Epithelial cell of proximal tubule (primary cell): ENCODE results near the gene SEC16B. TPM values are rescaled to one million over a fixed set of nuclear protein-coding genes. Genes with fewer than 3 reads are reported as not detected.

ENCODE experiments used
- DNase-seq: peaks from one replicate; pipeline ENCODE4 v3.0.0-alpha.2; 2011; ENCODE audit warnings: low read depth
- H3K4me3 ChIP-seq: 2 replicates; pipeline ENCODE4 v1.5.1; 2011; ENCODE audit warnings: low read depth, mild to moderate bottlenecking, low read length
- total RNA-seq: library from RNA; depleted of rRNA; stranded (reverse); fragments of >200 nt; gene quantifications from 2 replicates; pipeline ENCODE4 v1.2.3, GENCODE V29; 2015
- TF ChIP-seq, protein P1 (sequence below): conservative IDR thresholded peaks from 2 replicates; pipeline ENCODE4 v1.5.1; 2012; ENCODE audit warnings: low read depth, mild to moderate bottlenecking, low read length

The SEC16B gene
- total RNA-seq, 1 donor from 2014 or later, result 0.17 TPM

DNA sequence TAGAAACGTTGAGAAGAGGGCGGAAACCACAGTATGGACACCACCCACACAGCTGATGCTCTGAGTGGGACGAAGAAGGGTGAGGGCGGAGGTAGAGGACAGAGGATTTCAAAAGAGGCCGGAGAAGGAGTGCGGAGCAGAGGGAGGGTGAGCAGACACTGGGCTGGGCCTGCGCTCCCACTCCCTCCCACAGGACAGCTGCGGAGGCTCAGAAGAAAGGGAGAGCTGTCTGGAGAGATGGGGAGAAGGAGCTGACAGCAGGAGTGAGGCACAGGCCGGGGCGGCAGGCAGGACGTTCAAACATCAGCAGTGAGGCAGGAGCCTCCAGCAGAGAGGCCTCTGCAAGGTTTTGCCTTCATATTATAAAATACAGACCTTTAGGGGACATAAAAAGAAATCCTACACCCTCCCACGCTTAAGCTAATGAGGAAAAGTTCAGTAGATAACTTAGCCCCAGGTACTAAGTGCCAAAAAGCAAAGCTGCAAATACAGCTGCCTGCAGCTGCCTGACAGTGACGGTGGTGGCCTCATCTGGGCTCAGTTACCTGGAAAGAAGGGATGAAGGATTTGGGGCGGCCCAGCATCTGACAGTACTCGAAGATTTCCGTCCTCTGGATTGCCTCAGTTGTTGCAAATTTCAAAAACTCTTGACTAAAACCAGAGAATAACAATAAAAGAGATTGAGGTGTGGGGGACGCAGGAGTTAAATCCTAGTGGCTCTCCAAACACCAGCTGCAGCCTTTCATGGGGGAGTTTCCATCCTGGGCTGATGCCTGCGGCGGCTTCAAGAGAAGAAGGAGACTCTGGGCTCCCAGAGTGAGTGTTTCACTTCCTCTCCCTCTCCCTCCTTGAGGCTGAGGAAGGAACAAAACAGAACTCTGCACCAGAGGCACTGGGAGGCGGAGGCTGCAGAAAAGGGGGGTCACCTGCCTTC, 25.6 kb downstream of the SEC16B start:
- TF ChIP-seq, protein P1, sequence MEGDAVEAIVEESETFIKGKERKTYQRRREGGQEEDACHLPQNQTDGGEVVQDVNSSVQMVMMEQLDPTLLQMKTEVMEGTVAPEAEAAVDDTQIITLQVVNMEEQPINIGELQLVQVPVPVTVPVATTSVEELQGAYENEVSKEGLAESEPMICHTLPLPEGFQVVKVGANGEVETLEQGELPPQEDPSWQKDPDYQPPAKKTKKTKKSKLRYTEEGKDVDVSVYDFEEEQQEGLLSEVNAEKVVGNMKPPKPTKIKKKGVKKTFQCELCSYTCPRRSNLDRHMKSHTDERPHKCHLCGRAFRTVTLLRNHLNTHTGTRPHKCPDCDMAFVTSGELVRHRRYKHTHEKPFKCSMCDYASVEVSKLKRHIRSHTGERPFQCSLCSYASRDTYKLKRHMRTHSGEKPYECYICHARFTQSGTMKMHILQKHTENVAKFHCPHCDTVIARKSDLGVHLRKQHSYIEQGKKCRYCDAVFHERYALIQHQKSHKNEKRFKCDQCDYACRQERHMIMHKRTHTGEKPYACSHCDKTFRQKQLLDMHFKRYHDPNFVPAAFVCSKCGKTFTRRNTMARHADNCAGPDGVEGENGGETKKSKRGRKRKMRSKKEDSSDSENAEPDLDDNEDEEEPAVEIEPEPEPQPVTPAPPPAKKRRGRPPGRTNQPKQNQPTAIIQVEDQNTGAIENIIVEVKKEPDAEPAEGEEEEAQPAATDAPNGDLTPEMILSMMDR, result no peak
- DNase-seq, result no peak
- no peak overlapping the region for H3K4me3 ChIP-seq

DNA sequence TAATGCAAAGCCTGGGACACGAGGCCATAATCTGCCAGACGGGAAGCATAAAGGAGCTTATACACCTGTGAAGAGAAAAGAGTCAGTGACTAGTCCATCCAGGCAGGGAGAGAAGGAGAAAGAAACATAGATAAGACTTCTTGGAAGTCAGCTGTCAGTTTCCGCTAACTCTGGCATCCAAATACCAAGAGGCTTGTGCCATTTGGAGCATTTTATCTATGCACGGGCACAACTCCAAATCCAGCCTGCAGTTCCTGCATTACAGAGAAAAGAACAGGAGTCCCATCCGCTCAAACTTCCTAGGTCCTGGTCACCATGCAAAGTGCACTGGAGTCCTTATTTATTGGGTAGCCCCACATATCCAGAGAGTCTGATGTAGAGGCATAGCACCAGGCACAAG, 27.9 kb downstream of the SEC16B start:
- TF ChIP-seq, protein P1, result no peak
- no peak for DNase-seq
- no peak overlapping the region for H3K4me3 ChIP-seq

DNA sequence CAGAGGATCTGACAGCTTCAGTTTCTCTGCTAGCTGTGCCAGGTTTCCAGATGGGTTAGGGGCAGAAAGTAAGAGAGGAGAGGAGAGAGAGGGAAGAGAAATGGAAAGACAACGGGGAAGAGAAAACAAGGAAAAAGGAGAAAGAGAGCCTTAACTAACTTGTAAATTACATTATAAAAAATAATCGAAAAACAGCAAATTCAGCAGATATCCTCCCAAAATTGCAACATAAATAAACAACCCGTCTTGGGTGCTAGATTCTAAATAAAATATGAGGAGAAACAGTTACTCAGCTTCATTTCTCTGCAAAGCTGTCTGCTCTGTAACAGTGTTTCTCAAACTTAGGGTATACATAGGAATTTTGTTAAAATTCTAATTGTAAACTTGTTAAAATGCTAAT, 29.2 kb downstream of the SEC16B start:
- no peak for DNase-seq
- H3K4me3 ChIP-seq, result no peak overlapping the region
- TF ChIP-seq, protein P1, result no peak

DNA sequence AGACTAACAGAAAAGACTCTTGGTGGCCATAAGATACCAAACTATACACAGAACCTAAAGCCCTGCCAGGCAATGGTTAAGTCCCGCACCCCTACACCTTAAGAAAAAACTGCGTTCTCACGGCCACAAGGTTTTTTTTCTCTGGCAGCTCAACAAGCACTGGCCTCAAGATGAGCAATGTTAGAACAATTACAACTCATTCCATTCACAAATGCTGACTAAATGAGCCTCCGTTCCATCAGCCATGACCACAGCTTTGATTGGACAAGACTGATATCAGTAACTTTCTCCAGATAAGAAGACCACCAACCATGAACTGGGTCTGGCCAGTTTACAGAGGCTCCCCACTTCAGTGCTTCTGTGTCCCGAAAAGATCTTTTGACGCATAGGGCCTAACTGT, 31.9 kb downstream of the SEC16B start:
- no peak overlapping the region for H3K4me3 ChIP-seq
- TF ChIP-seq, protein P1, result no peak
- DNase-seq, result no peak

DNA sequence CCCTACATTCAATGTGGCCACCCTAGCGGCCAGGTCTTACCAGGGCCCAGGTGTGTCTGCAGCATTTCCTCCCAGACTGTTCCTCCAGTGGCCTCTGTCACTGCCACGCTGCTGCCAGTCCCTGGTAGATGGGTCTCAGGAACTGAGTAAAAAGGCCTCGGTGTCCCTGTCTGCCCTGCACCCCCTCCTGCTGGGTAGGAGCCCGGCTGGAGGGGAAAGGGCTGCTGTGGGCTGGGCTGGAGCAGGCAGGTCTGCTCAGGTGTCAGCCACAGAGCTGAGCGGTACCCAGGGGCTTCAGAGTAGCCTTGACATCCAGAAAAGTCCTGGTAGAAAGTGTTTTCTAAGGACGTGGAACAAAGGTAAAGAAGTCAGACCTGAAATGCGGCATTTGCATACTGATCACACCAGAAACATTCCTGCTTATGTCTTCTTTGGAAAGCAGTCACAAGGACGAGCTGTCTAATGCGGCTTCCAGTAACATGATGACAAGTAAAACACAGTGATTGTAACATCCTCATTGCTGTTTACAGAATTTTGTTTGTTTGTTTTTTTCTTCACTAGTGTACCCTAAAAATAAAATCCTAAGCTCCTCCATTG, 32.6 kb downstream of the SEC16B start:
- no peak for DNase-seq
- TF ChIP-seq, protein P1, result no peak
- no peak overlapping the region for H3K4me3 ChIP-seq

DNA sequence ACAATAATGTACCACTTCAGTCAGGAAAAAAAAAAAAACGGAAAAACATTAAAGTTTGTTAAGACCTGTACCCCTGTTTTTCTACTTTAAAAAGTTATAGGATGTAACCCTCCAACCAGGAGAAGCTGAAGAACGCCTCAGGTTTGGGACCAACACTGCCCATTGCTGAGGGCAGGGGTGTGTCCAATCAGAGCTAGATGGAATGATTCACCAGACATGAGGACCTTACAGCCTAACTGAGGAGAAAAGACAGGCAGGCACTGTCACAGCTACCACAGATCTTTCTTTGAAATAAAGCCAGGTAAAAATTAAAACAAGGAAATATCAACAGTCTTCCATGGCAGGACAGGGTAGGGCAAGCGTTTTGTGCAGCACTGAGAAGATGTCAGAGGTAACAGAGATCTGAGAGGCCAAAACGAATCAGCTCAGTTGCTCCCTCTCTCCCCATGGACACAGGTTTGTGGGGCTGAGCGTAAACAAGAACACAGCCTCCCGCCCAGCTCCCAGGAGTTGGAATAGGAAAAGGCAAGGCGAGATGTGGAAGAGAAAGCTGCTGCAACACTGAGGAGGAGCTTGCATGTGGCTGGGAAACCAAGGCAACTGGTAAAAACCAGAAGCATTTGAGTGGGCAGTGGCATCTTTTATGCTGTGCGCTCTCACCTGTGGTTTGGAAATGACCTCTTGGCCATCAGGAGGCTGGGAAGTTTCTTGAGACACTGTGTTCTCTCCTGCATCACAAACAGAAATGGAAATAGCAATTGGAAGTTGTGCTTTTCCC, 34.0 kb downstream of the SEC16B start:
- DNase-seq, result no peak
- H3K4me3 ChIP-seq, result no peak overlapping the region
- TF ChIP-seq, protein P1, result no peak
